HepG2 (cell line): ENCODE data around the gene HOXA6. TPM values are rescaled to one million over a fixed set of nuclear protein-coding genes. Genes with fewer than 3 reads are reported as not detected.

Experiments used
- AGO1 ChIP-seq: fragments of 200-400 bp; formaldehyde crosslinking; IDR thresholded peaks from 2 replicates; pipeline ENCODE4 v1.6.1; 2017; ENCODE audit warnings: mild to moderate bottlenecking, low read depth, low read length, moderate library complexity; ENCODE audit not compliant: poor library complexity, severe bottlenecking
- CHD2 ChIP-seq: IDR thresholded peaks from 2 replicates; pipeline ENCODE4 v1.6.1; 2011; ENCODE audit warnings: low read depth, low read length, improper control_type of control experiment
- ETV5 ChIP-seq: IDR thresholded peaks from 2 replicates; pipeline ENCODE4 v1.6.1; 2018; ENCODE audit warnings: missing biosample characterization, missing genetic modification reagents, inconsistent platforms, borderline replicate concordance
- ISX ChIP-seq: sonication (generic); formaldehyde crosslinking; conservative IDR thresholded peaks from 2 replicates; pipeline ENCODE4 v1.5.0; 2020; ENCODE audit warnings: missing genetic modification reagents
- PAWR ChIP-seq: sonication (generic); formaldehyde crosslinking; IDR thresholded peaks from 2 replicates; pipeline ENCODE4 v1.4.0; 2020; ENCODE audit warnings: missing genetic modification reagents, mild to moderate bottlenecking, borderline replicate concordance
- PAX8 ChIP-seq: sonication (generic); formaldehyde crosslinking; IDR thresholded peaks from 2 replicates; pipeline ENCODE4 v1.8.0; 2022; ENCODE audit warnings: mild to moderate bottlenecking, missing genetic modification reagents, borderline replicate concordance
- RARA ChIP-seq: IDR thresholded peaks from 2 replicates; pipeline ENCODE4 v1.6.1; 2016; ENCODE audit warnings: missing genetic modification reagents, missing compliant biosample characterization
- RFX1 ChIP-seq: fragments of 450-650 bp; IDR thresholded peaks from 2 replicates; pipeline ENCODE4 v1.6.1; 2017
- XBP1 ChIP-seq: sonication (generic); formaldehyde crosslinking; IDR thresholded peaks from 2 replicates; pipeline ENCODE4 v1.5.0; 2020; ENCODE audit warnings: missing genetic modification reagents
- ZFP36 ChIP-seq: fragments of 150-350 bp; IDR thresholded peaks from 2 replicates; pipeline ENCODE4 v1.6.1; 2018; ENCODE audit warnings: borderline replicate concordance, low read length, low read depth; ENCODE audit not compliant: partially characterized antibody
- ZNF292 ChIP-seq: sonication (generic); formaldehyde crosslinking; IDR thresholded peaks from 2 replicates; pipeline ENCODE4 v1.8.1; 2022; ENCODE audit warnings: mild to moderate bottlenecking, low read depth, missing genetic modification reagents, borderline replicate concordance
- ZNF720 ChIP-seq: sonication (generic); formaldehyde crosslinking; IDR thresholded peaks from 2 replicates; pipeline ENCODE4 v1.4.0; 2020; ENCODE audit warnings: missing genetic modification reagents
- ZNF816 ChIP-seq: sonication (generic); formaldehyde crosslinking; IDR thresholded peaks from 2 replicates; pipeline ENCODE4 v1.8.0; 2022; ENCODE audit warnings: missing genetic modification reagents, mild to moderate bottlenecking, borderline replicate concordance
- ZNF891 ChIP-seq: sonication (generic); formaldehyde crosslinking; IDR thresholded peaks from 2 replicates; pipeline ENCODE4 v1.5.0; 2020; ENCODE audit warnings: mild to moderate bottlenecking, missing genetic modification reagents
- ZXDC ChIP-seq: sonication (generic); formaldehyde crosslinking; IDR thresholded peaks from 2 replicates; pipeline ENCODE4 v1.5.0; 2020; ENCODE audit warnings: mild to moderate bottlenecking, missing genetic modification reagents
- polyA plus RNA-seq, 8 experiments: library from polyadenylated mRNA; depleted of rRNA in 3 of 8; stranded (reverse) in 7 of 8; unstranded in 1 of 8; fragments of >200 nt; fragmentation: Illumina TruSeq in 4 of 8; extraction: Trizol in 4 of 8; gene quantifications; 2 replicates each; pipeline versions ENCODE4 v1.2.1 to v1.2.3, GENCODE V29; 2011 to 2016; ENCODE audit warnings: low read depth in 4 of 8, missing spikeins in 1 of 8, mixed read lengths in 1 of 8; ENCODE audit not compliant: insufficient read depth in 1 of 8
- total RNA-seq, 5 experiments: library from RNA; depleted of rRNA; stranded (reverse); fragments of >200 nt; fragmentation: Illumina TruSeq; extraction: Trizol; gene quantifications; 2 replicates each; pipeline ENCODE4 v1.2.3, GENCODE V29; 2016; ENCODE audit warnings: low read depth in 1 of 5
- TF ChIP-seq, protein P1 (sequence below): sonication (generic); formaldehyde crosslinking; IDR thresholded peaks from 2 replicates; pipeline ENCODE4 v1.4.0; 2020; ENCODE audit warnings: low read depth, missing genetic modification reagents
- TF ChIP-seq, protein P2 (sequence below): fragments of 450-650 bp; IDR thresholded peaks from 2 replicates; pipeline ENCODE4 v1.6.1; 2016
- TF ChIP-seq, protein P3 (sequence below): fragments of 450-650 bp; IDR thresholded peaks from 2 replicates; pipeline ENCODE4 v1.6.1; 2017

HOXA6 gene
- total and polyA plus RNA-seq, 2 of the 13 experiments (the other 11 are each of a cell fraction or from before 2014, with no cell fraction given) = 1.3 to 1.5 TPM

- TF ChIP-seq, protein P1, sequence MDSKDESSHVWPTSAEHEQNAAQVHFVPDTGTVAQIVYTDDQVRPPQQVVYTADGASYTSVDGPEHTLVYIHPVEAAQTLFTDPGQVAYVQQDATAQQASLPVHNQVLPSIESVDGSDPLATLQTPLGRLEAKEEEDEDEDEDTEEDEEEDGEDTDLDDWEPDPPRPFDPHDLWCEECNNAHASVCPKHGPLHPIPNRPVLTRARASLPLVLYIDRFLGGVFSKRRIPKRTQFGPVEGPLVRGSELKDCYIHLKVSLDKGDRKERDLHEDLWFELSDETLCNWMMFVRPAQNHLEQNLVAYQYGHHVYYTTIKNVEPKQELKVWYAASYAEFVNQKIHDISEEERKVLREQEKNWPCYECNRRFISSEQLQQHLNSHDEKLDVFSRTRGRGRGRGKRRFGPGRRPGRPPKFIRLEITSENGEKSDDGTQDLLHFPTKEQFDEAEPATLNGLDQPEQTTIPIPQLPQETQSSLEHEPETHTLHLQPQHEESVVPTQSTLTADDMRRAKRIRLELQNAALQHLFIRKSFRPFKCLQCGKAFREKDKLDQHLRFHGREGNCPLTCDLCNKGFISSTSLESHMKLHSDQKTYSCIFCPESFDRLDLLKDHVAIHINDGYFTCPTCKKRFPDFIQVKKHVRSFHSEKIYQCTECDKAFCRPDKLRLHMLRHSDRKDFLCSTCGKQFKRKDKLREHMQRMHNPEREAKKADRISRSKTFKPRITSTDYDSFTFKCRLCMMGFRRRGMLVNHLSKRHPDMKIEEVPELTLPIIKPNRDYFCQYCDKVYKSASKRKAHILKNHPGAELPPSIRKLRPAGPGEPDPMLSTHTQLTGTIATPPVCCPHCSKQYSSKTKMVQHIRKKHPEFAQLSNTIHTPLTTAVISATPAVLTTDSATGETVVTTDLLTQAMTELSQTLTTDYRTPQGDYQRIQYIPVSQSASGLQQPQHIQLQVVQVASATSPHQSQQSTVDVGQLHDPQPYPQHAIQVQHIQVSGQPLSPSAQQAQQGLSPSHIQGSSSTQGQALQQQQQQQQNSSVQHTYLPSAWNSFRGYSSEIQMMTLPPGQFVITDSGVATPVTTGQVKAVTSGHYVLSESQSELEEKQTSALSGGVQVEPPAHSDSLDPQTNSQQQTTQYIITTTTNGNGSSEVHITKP (CRISPR knock-in tag) = no peak; the same call in 1 of the 2 replicates
- TF ChIP-seq ETV5 (peak; percentile 60), CHD2 (no peak), ZFP36 (no peak), ZNF292 (CRISPR knock-in tag) (no peak; the same call in 1 of the 2 replicates), ZXDC (CRISPR knock-in tag) (0 out of 2 replicates have a peak, but pooled peaks have one; percentile 61), ZNF891 (CRISPR knock-in tag) (no peak), XBP1 (CRISPR knock-in tag) (no peak), ZNF720 (CRISPR knock-in tag) (no peak), RARA (CRISPR knock-in tag) (peak; percentile 89), PAX8 (0 out of 2 replicates have a peak, but pooled peaks have one; percentile 20), ISX (no peak; the same call in 1 of the 2 replicates), AGO1 (no peak), ZNF816 (CRISPR knock-in tag) (peak; percentile 18; the same call in 1 of the 2 replicates), PAWR (no peak), RFX1 (no peak)
- TF ChIP-seq, protein P2, sequence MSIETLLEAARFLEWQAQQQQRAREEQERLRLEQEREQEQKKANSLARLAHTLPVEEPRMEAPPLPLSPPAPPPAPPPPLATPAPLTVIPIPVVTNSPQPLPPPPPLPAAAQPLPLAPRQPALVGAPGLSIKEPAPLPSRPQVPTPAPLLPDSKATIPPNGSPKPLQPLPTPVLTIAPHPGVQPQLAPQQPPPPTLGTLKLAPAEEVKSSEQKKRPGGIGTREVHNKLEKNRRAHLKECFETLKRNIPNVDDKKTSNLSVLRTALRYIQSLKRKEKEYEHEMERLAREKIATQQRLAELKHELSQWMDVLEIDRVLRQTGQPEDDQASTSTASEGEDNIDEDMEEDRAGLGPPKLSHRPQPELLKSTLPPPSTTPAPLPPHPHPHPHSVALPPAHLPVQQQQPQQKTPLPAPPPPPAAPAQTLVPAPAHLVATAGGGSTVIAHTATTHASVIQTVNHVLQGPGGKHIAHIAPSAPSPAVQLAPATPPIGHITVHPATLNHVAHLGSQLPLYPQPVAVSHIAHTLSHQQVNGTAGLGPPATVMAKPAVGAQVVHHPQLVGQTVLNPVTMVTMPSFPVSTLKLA = no peak
- TF ChIP-seq, protein P3, sequence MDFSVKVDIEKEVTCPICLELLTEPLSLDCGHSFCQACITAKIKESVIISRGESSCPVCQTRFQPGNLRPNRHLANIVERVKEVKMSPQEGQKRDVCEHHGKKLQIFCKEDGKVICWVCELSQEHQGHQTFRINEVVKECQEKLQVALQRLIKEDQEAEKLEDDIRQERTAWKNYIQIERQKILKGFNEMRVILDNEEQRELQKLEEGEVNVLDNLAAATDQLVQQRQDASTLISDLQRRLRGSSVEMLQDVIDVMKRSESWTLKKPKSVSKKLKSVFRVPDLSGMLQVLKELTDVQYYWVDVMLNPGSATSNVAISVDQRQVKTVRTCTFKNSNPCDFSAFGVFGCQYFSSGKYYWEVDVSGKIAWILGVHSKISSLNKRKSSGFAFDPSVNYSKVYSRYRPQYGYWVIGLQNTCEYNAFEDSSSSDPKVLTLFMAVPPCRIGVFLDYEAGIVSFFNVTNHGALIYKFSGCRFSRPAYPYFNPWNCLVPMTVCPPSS = no peak
These were observed 25.3 kb downstream of the HOXA6 start (continued) for GRCh38 chr7:27122077-27122910.
